PC-3 (cell line): ENCODE measurements around the gene HAO1. TPM values are rescaled to one million over a fixed set of nuclear protein-coding genes. Genes with fewer than 3 reads are reported as not detected.

Experiments
- ATAC-seq: fragments of 200-7000 bp; cut with Tn5 transposase; 2 replicates; pipeline ENCODE4 v1.9.1; 2020; ENCODE audit warnings: mild to moderate bottlenecking, moderate library complexity
- BruUV-seq: library from RNA; stranded (reverse); fragments of 400-500 nt; replicated peaks from 2 replicates; lab custom pipeline; 2021; lab: Mats Ljungman, UMichigan
- CTCF ChIA-PET: fragments of 300-600 bp; sonication (Branson Sonifier 250); formaldehyde crosslinking; loops from one replicate; lab custom pipeline; 2022; ENCODE audit warnings: antibody characterized with exemption; lab: Charles Lee
- POLR2A ChIA-PET: fragments of 300-600 bp; sonication (Branson Sonifier 250); formaldehyde crosslinking; loops from one replicate; lab custom pipeline; 2022; ENCODE audit warnings: antibody characterized with exemption; ENCODE audit not compliant: unreplicated experiment; lab: Charles Lee
- DNase-seq: peaks from one replicate; pipeline ENCODE4 v3.0.0-alpha.2; 2015
- H2AFZ ChIP-seq: fragments of 300-600 bp; sonication (generic); 2 replicates; pipeline ENCODE4 v1.6.0; 2016; ENCODE audit warnings: antibody characterized with exemption, low read length
- H3F3A ChIP-seq: fragments of 300-600 bp; sonication (generic); one replicate; pipeline ENCODE4 v1.6.0; 2017; ENCODE audit warnings: antibody characterized with exemption, low read length, control low read depth, mild to moderate bottlenecking; ENCODE audit not compliant: unreplicated experiment
- H3K27ac ChIP-seq: fragments of 300-600 bp; sonication (generic); 2 replicates; pipeline ENCODE4 v1.5.1; 2016; ENCODE audit warnings: mild to moderate bottlenecking, low read length
- H3K27me3 ChIP-seq: fragments of 300-600 bp; sonication (generic); 2 replicates; pipeline ENCODE4 v1.6.1; 2016; ENCODE audit warnings: low read length, mixed read lengths
- H3K36me3 ChIP-seq: fragments of 300-600 bp; sonication (generic); 2 replicates; pipeline ENCODE4 v1.6.1; 2016; ENCODE audit warnings: low read depth, mixed run types, low read length, mixed read lengths
- H3K4me1 ChIP-seq: fragments of 300-600 bp; sonication (generic); 2 replicates; pipeline ENCODE4 v1.5.1; 2016; ENCODE audit warnings: low read length; ENCODE audit not compliant: insufficient read depth
- H3K4me2 ChIP-seq: fragments of 300-600 bp; sonication (generic); 2 replicates; pipeline ENCODE4 v1.6.0; 2016; ENCODE audit warnings: low read length
- H3K4me3 ChIP-seq: fragments of 300-600 bp; sonication (generic); 2 replicates; pipeline ENCODE4 v1.5.1; 2016; ENCODE audit warnings: mild to moderate bottlenecking, low read length, mixed read lengths
- H3K79me2 ChIP-seq: fragments of 300-600 bp; sonication (generic); 2 replicates; pipeline ENCODE4 v1.6.1; 2017; ENCODE audit warnings: low read length, mixed read lengths
- H3K9ac ChIP-seq: fragments of 300-600 bp; sonication (generic); 2 replicates; pipeline ENCODE4 v1.6.0; 2016; ENCODE audit warnings: mild to moderate bottlenecking, low read length
- H3K9me2 ChIP-seq: fragments of 300-600 bp; sonication (generic); replicated peaks from 2 replicates; pipeline ENCODE4 v1.6.1; 2016; ENCODE audit warnings: mixed run types, low read length, mixed read lengths
- H3K9me3 ChIP-seq: fragments of 300-600 bp; sonication (generic); 2 replicates; pipeline ENCODE4 v1.6.1; 2016; ENCODE audit warnings: low read length, mixed read lengths
- H4K20me1 ChIP-seq: fragments of 300-600 bp; sonication (generic); 2 replicates; pipeline ENCODE4 v1.6.1; 2016; ENCODE audit warnings: low read length, mixed read lengths
- CTCF ChIP-seq: fragments of 300-600 bp; sonication (generic); conservative IDR thresholded peaks from 2 replicates; pipeline ENCODE4 v1.5.1; 2017; ENCODE audit warnings: antibody characterized with exemption, low read depth, mild to moderate bottlenecking, low read length
- EZH2 ChIP-seq: fragments of 300-600 bp; sonication (generic); IDR thresholded peaks from one replicate; pipeline ENCODE4 v1.6.1; 2017; ENCODE audit warnings: antibody characterized with exemption, mild to moderate bottlenecking, low read length; ENCODE audit not compliant: unreplicated experiment
- EZH2phosphoT487 ChIP-seq: fragments of 300-600 bp; sonication (generic); IDR thresholded peaks from 2 replicates; pipeline ENCODE4 v1.6.1; 2018; ENCODE audit warnings: mild to moderate bottlenecking, antibody characterized with exemption, low read length, borderline replicate concordance
- intact Hi-C: fragments of 100-400 bp; cut with micrococcal nuclease; formaldehyde crosslinking; loops from 2 replicates; pipeline ENCODE4 v1.9.0; 2023
- total RNA-seq: library from RNA; depleted of rRNA; stranded (reverse); fragments of >200 nt; gene quantifications from 2 replicates; pipeline ENCODE4 v1.2.3, GENCODE V29; 2014

The HAO1 gene
- total RNA-seq, 1 experiment from 2014 or later, result 0.33 TPM

DNA sequence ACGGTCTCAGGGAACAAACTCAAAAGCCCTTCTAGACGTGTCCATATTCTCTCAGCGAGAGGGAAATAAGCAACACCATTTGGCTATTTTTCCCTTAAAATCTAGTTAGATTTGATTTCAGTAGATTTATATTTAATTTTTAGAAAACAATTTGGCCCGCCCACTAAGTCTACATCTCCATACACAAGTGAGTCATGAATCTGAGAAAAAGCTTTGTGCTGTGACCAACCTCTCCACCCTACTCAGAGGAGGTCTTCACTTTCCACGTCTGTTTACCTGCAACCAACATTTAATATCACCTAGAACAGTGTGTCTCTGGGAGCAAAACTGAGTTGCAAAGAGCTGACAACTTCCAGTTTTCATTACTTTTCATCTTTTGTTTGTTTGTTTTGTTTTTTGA is 48.6 kb downstream of the HAO1 start:
- intact Hi-C loops, result no loop called here
- no peak for ATAC-seq
- H3K79me2 ChIP-seq, result no peaks in the 10 kb centered on the region
- H3K4me2 ChIP-seq, result peak overlapping the region; percentile 72; the same call in 1 of the 2 replicates
- no peak overlapping the region for H2AFZ ChIP-seq
- no TSS peak for BruUV-seq
- no peaks in the 10 kb centered on the region for H3K9me3 ChIP-seq
- peaks cover 34% of the 10 kb centered on the region for H3K4me1 ChIP-seq
- no peaks in the 10 kb centered on the region for H4K20me1 ChIP-seq
- peaks cover 9% of the 10 kb centered on the region for H3F3A ChIP-seq
- no peaks in the 10 kb centered on the region for H3K36me3 ChIP-seq
- H3K27me3 ChIP-seq, result no peaks in the 10 kb centered on the region
- TF ChIP-seq CTCF (no peak), EZH2 (no peak), EZH2phosphoT487 (no peak)
- H3K9me2 ChIP-seq, result no peaks in the 10 kb centered on the region
- no peak overlapping the region for H3K4me3 ChIP-seq
- DNase-seq, result peak; percentile 45
- ChIA-PET CTCF (no interaction called here), POLR2A (no interaction called here)
- H3K27ac ChIP-seq, result peak overlapping the region; percentile 98
- H3K9ac ChIP-seq, result peak overlapping the region; percentile 82

- no peaks in the 10 kb centered on the region for H3K36me3 ChIP-seq
- no peak overlapping the region for H2AFZ ChIP-seq
- no peak overlapping the region for H3K27ac ChIP-seq
- H3K9ac ChIP-seq, result no peak overlapping the region
- ChIA-PET CTCF (no interaction called here), POLR2A (no interaction called here)
- intact Hi-C loops, result no loop called here
- TF ChIP-seq EZH2phosphoT487, result no peak
- no peak for TF ChIP-seq EZH2
- TF ChIP-seq CTCF, result no peak
- H3K9me2 ChIP-seq, result no peaks in the 10 kb centered on the region
- DNase-seq, result no peak
- H3K27me3 ChIP-seq, result no peaks in the 10 kb centered on the region
- H3K4me1 ChIP-seq, result peaks cover 33% of the 10 kb centered on the region
- no peak overlapping the region for H3K4me3 ChIP-seq
- H3K79me2 ChIP-seq, result no peaks in the 10 kb centered on the region
- no peak for ATAC-seq
- BruUV-seq, result no TSS peak
- H3F3A ChIP-seq, result peaks cover 9% of the 10 kb centered on the region
- no peaks in the 10 kb centered on the region for H4K20me1 ChIP-seq
- H3K4me2 ChIP-seq, result no peak overlapping the region
- H3K9me3 ChIP-seq, result no peaks in the 10 kb centered on the region
These were observed 50.5 kb downstream of the HAO1 start for GRCh38 chr20:7889736-7890135.

DNA sequence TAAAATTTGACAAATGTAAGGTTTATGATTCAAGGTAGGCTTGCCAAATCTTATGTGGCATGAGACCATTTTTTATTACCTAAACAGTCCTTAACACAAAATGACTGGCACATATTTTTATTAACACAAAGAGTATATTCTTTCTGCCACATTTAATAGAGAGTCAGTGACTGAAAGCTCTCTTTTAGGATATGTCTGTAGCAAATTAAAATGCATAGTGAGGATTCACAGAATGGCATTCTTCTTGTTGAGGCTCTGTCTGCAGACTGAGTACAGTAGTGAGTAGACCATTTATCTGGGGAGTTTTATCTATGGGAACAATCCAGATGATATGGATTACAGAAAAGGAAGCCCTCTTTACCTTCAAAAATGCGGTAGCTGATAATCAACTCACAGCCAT is 56.5 kb downstream of the HAO1 start:
- Histone ChIP-seq H3K9ac (no peak overlapping the region), H3K27ac (no peak overlapping the region), H3K4me2 (no peak overlapping the region), H3F3A (no peaks in the 10 kb centered on the region), H3K4me3 (no peak overlapping the region), H3K9me3 (no peaks in the 10 kb centered on the region), H2AFZ (no peak overlapping the region), H3K36me3 (no peaks in the 10 kb centered on the region), H3K79me2 (no peaks in the 10 kb centered on the region), H3K27me3 (no peaks in the 10 kb centered on the region), H3K4me1 (peaks cover 17% of the 10 kb centered on the region), H4K20me1 (no peaks in the 10 kb centered on the region), H3K9me2 (no peaks in the 10 kb centered on the region)
- POLR2A ChIA-PET, result no interaction called here
- BruUV-seq, result no TSS peak
- CTCF ChIA-PET, result no interaction called here
- intact Hi-C loops, result no loop called here
- no peak for TF ChIP-seq CTCF
- TF ChIP-seq EZH2phosphoT487, result no peak
- no peak for TF ChIP-seq EZH2
- DNase-seq, result no peak
- no peak for ATAC-seq
